Measurements from ENCODE around the gene ITK. TPM values are rescaled to one million over a fixed set of nuclear protein-coding genes. Genes with fewer than 3 reads are reported as not detected.

The ITK gene
- total and polyA plus RNA-seq, 2 experiments from 2014 or later: 0.08 TPM; not detected in 1

- Histone ChIP-seq H2AFZ (no peak overlapping the region), H3K4me1 (ENCODE audit: insufficient read depth) (no peaks in the 10 kb centered on the region), H3K36me3 (ENCODE audit: insufficient read depth) (no peaks in the 10 kb centered on the region), H3F3A (replicated peaks; ENCODE audit: low read depth) (no peaks in the 10 kb centered on the region), H3K4me2 (no peak overlapping the region), H3K9me2 (ENCODE audit: insufficient read depth) (no peaks in the 10 kb centered on the region), H3K4me3 (no peak overlapping the region), H3K27ac (ENCODE audit: low read depth) (no peak overlapping the region), H3K79me2 (replicated peaks; ENCODE audit: insufficient read depth) (no peaks in the 10 kb centered on the region), H3K27me3 (ENCODE audit: insufficient read depth) (no peaks in the 10 kb centered on the region), H4K20me1 (replicated peaks; ENCODE audit: insufficient read depth) (no peaks in the 10 kb centered on the region)
- TF ChIP-seq, protein P1, sequence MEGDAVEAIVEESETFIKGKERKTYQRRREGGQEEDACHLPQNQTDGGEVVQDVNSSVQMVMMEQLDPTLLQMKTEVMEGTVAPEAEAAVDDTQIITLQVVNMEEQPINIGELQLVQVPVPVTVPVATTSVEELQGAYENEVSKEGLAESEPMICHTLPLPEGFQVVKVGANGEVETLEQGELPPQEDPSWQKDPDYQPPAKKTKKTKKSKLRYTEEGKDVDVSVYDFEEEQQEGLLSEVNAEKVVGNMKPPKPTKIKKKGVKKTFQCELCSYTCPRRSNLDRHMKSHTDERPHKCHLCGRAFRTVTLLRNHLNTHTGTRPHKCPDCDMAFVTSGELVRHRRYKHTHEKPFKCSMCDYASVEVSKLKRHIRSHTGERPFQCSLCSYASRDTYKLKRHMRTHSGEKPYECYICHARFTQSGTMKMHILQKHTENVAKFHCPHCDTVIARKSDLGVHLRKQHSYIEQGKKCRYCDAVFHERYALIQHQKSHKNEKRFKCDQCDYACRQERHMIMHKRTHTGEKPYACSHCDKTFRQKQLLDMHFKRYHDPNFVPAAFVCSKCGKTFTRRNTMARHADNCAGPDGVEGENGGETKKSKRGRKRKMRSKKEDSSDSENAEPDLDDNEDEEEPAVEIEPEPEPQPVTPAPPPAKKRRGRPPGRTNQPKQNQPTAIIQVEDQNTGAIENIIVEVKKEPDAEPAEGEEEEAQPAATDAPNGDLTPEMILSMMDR (conservative IDR thresholded peaks at IDR 0.05; ENCODE audit: low read depth in 2 of 2): no peak
- TF ChIP-seq, protein P2, sequence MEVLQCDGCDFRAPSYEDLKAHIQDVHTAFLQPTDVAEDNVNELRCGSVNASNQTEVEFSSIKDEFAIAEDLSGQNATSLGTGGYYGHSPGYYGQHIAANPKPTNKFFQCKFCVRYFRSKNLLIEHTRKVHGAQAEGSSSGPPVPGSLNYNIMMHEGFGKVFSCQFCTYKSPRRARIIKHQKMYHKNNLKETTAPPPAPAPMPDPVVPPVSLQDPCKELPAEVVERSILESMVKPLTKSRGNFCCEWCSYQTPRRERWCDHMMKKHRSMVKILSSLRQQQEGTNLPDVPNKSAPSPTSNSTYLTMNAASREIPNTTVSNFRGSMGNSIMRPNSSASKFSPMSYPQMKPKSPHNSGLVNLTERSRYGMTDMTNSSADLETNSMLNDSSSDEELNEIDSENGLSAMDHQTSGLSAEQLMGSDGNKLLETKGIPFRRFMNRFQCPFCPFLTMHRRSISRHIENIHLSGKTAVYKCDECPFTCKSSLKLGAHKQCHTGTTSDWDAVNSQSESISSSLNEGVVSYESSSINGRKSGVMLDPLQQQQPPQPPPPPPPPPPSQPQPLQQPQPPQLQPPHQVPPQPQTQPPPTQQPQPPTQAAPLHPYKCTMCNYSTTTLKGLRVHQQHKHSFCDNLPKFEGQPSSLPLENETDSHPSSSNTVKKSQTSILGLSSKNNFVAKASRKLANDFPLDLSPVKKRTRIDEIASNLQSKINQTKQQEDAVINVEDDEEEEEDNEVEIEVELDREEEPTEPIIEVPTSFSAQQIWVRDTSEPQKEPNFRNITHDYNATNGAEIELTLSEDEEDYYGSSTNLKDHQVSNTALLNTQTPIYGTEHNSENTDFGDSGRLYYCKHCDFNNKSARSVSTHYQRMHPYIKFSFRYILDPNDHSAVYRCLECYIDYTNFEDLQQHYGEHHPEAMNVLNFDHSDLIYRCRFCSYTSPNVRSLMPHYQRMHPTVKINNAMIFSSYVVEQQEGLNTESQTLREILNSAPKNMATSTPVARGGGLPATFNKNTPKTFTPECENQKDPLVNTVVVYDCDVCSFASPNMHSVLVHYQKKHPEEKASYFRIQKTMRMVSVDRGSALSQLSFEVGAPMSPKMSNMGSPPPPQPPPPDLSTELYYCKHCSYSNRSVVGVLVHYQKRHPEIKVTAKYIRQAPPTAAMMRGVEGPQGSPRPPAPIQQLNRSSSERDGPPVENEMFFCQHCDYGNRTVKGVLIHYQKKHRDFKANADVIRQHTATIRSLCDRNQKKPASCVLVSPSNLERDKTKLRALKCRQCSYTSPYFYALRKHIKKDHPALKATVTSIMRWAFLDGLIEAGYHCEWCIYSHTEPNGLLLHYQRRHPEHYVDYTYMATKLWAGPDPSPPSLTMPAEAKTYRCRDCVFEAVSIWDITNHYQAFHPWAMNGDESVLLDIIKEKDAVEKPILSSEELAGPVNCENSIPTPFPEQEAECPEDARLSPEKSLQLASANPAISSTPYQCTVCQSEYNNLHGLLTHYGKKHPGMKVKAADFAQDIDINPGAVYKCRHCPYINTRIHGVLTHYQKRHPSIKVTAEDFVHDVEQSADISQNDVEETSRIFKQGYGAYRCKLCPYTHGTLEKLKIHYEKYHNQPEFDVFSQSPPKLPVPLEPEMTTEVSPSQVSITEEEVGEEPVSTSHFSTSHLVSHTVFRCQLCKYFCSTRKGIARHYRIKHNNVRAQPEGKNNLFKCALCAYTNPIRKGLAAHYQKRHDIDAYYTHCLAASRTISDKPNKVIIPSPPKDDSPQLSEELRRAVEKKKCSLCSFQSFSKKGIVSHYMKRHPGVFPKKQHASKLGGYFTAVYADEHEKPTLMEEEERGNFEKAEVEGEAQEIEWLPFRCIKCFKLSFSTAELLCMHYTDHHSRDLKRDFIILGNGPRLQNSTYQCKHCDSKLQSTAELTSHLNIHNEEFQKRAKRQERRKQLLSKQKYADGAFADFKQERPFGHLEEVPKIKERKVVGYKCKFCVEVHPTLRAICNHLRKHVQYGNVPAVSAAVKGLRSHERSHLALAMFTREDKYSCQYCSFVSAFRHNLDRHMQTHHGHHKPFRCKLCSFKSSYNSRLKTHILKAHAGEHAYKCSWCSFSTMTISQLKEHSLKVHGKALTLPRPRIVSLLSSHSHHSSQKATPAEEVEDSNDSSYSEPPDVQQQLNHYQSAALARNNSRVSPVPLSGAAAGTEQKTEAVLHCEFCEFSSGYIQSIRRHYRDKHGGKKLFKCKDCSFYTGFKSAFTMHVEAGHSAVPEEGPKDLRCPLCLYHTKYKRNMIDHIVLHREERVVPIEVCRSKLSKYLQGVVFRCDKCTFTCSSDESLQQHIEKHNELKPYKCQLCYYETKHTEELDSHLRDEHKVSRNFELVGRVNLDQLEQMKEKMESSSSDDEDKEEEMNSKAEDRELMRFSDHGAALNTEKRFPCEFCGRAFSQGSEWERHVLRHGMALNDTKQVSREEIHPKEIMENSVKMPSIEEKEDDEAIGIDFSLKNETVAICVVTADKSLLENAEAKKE (CRISPR knock-in tag; IDR thresholded peaks at IDR 0.05): no peak
- TF ChIP-seq ZNF114 (CRISPR knock-in tag; IDR thresholded peaks at IDR 0.05) (no peak), EZH2phosphoT487 (IDR thresholded peaks at IDR 0.05; ENCODE audit: unreplicated experiment) (no peak), JUNB (IDR thresholded peaks at IDR 0.05; ENCODE audit: unreplicated experiment) (no peak), STAT1 (IDR thresholded peaks at IDR 0.05; ENCODE audit: unreplicated experiment) (no peak), ETS1 (IDR thresholded peaks at IDR 0.05) (no peak), ZNF331 (CRISPR knock-in tag; IDR thresholded peaks at IDR 0.05; ENCODE audit: low read depth) (no peak), NANOG (IDR thresholded peaks at IDR 0.05; ENCODE audit: borderline replicate concordance) (no peak), EZH2 (IDR thresholded peaks at IDR 0.05; ENCODE audit: low read depth, unreplicated experiment) (no peak), POLR2AphosphoS5 (IDR thresholded peaks at IDR 0.05; ENCODE audit: low read depth) (no peak), CREB1 (CRISPR knock-in tag; IDR thresholded peaks at IDR 0.05; ENCODE audit: low read depth) (no peak)
- TF ChIP-seq, protein P3, sequence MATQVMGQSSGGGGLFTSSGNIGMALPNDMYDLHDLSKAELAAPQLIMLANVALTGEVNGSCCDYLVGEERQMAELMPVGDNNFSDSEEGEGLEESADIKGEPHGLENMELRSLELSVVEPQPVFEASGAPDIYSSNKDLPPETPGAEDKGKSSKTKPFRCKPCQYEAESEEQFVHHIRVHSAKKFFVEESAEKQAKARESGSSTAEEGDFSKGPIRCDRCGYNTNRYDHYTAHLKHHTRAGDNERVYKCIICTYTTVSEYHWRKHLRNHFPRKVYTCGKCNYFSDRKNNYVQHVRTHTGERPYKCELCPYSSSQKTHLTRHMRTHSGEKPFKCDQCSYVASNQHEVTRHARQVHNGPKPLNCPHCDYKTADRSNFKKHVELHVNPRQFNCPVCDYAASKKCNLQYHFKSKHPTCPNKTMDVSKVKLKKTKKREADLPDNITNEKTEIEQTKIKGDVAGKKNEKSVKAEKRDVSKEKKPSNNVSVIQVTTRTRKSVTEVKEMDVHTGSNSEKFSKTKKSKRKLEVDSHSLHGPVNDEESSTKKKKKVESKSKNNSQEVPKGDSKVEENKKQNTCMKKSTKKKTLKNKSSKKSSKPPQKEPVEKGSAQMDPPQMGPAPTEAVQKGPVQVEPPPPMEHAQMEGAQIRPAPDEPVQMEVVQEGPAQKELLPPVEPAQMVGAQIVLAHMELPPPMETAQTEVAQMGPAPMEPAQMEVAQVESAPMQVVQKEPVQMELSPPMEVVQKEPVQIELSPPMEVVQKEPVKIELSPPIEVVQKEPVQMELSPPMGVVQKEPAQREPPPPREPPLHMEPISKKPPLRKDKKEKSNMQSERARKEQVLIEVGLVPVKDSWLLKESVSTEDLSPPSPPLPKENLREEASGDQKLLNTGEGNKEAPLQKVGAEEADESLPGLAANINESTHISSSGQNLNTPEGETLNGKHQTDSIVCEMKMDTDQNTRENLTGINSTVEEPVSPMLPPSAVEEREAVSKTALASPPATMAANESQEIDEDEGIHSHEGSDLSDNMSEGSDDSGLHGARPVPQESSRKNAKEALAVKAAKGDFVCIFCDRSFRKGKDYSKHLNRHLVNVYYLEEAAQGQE (IDR thresholded peaks at IDR 0.05; ENCODE audit: unreplicated experiment): no peak
- Mint-ChIP-seq H3K4me1 (no peaks in the 10 kb centered on the region), H3K27ac (no peak overlapping the region), H3K36me3 (ENCODE audit: low read depth) (no peaks in the 10 kb centered on the region), H3K4me3 (no peak overlapping the region), H3K27me3 (ENCODE audit: insufficient read depth, low read depth, poor library complexity) (no peaks in the 10 kb centered on the region), H3K9me3 (no peaks in the 10 kb centered on the region)
- no peak for ATAC-seq
- no peak for DNase-seq (ENCODE audit: low spot score)
Observed at GRCh38 chr5:157205708-157206107, 25.1 kb downstream of the ITK start.
